Ramos (cell line): ENCODE results near the gene LCP1.

ENCODE experiments used
- in situ Hi-C: fragments of 300-500 bp; cut with MboI; formaldehyde crosslinking; loops from one replicate; pipeline ENCODE4 v1.14.3; 2022; ENCODE audit warnings: low sequenced_read_pairs; ENCODE audit not compliant: unreplicated experiment

LCP1 gene

GRCh38 chr13:46106839-46107371 lies 75.1 kb downstream of the LCP1 start:
- in situ Hi-C loops, result no loop called here

GRCh38 chr13:46104868-46105267 lies 77.1 kb downstream of the LCP1 start, which contains the start of gene CPB2:
Gene CPB2, minus strand, starts transcription at chr13:46105033. Its CDS starts 24 bp downstream, at chr13:46105009.
- in situ Hi-C loops, result no loop called here

GRCh38 chr13:46103037-46103436 lies 78.9 kb downstream of the LCP1 start:
- in situ Hi-C loops, result no loop called here

- in situ Hi-C loops, result no loop called here
These were observed 79.7 kb downstream of the LCP1 start for GRCh38 chr13:46102255-46102605.

- in situ Hi-C loops, result no loop called here
These were observed 80.3 kb downstream of the LCP1 start for GRCh38 chr13:46101484-46102254.

- in situ Hi-C loops, result no loop called here
These were observed 81.0 kb downstream of the LCP1 start for GRCh38 chr13:46101002-46101401.

GRCh38 chr13:46100191-46100815 lies 81.7 kb downstream of the LCP1 start:
- in situ Hi-C loops, result no loop called here

- in situ Hi-C loops, result no loop called here
These were observed 84.3 kb downstream of the LCP1 start for GRCh38 chr13:46097663-46098062.

- in situ Hi-C loops, result no loop called here
These were observed 85.0 kb downstream of the LCP1 start for GRCh38 chr13:46097015-46097414.

- in situ Hi-C loops, result no loop called here
These were observed 87.5 kb downstream of the LCP1 start for GRCh38 chr13:46094478-46094877.

- in situ Hi-C loops, result no loop called here
These were observed 93.0 kb downstream of the LCP1 start for GRCh38 chr13:46088821-46089562.

- in situ Hi-C loops, result no loop called here
These were observed 94.5 kb downstream of the LCP1 start for GRCh38 chr13:46087481-46087880.

- in situ Hi-C loops, result no loop called here
These were observed 95.0 kb downstream of the LCP1 start for GRCh38 chr13:46086985-46087384.

- in situ Hi-C loops, result no loop called here
These were observed 95.5 kb downstream of the LCP1 start for GRCh38 chr13:46086421-46086922.

- in situ Hi-C loops, result no loop called here
These were observed 96.2 kb downstream of the LCP1 start for GRCh38 chr13:46085737-46086136.

GRCh38 chr13:46082324-46082723 lies 99.7 kb downstream of the LCP1 start:
- in situ Hi-C loops, result no loop called here

- in situ Hi-C loops, result no loop called here
These were observed 102.2 kb downstream of the LCP1 start for GRCh38 chr13:46079770-46080169.

- in situ Hi-C loops, result no loop called here
These were observed 104.7 kb downstream of the LCP1 start for GRCh38 chr13:46077265-46077664.

GRCh38 chr13:46076827-46077226 lies 105.2 kb downstream of the LCP1 start:
- in situ Hi-C loops, result no loop called here
